Activated CD4-positive, alpha-beta T cell treated with anti-CD3 and anti-CD28 coated beads for 24 hours (primary cell): ENCODE results near the gene GPR4.
"Not testable (repeated sequence)": the region's sequence is repeated elsewhere in the genome, so short reads cannot be mapped to it uniquely, and the experiment has no call there.

ENCODE experiments used
- DNase-seq, 2 donors: peaks; one replicate each; pipeline ENCODE4 v3.0.0-alpha.2; 2020; ENCODE audit warnings: low read depth in 2 of 2

Gene GPR4

DNA sequence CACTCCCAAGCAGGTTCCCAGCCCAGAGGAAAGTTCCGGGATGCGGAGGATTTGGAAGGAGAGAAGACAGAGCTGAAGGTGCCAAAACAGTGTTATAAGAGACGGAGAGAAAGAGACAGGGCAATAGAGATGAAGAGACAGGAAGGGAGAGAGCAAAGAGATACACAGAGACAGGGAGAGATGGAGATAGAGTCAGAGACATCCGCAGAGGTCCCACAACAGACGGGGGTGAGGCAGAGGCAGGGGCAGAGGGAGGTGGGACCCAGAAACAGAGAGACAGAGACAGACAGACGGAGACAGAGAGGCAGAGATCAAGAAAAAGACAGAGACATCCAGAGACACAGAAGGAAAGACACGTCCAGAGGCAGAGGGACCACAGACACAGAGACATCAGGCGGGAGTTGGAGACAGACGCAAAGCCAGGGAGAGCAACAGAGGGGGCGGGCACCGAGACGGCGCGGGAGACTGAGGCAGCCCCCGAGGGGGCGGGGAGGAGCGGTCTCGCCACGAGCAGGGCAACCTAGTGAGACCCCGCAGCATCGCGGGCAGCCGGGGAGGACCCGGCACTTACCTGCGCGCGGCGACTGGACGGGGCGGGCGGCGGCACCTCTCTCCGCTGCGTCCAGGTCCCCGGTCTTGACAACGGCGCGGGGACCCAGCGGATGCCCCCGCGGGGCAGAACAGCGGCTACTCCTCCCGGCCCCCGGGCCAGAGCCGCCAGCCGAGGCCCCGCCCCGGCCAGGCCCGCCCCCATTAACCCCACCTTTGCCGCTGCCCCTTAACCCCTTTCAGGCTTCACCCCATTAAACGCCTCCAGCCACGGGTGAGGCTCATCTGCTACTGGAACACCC is at the start of gene GPR4:
GPR4 (minus strand) TSS at position 689 of the 851 bp plus-strand sequence. CDS start 10,346 bp downstream, outside the sequence.
- no peak for DNase-seq

- no peak for DNase-seq
Measured at GRCh38 chr19:45650722-45651121, 48.7 kb upstream of the GPR4 start.

DNA sequence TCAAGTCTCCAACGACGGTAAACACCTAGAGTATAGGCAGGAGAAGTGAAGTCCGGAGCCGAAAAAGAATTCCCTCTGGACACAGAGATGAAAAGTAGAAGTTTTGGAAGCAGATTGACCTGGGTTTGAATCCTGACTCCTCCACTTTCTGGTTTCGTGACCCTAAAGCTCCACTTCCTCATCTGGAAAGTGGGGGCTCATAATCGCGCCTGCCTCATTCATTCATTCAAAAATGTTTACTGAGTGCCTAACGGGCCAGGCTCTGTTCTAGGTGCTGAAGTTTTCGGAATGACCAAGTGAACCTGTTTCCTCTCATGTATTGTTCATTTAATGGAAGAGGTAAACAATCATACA is 44.3 kb upstream of the GPR4 start:
- DNase-seq: no peak

GRCh38 chr19:45645631-45646344 is 43.8 kb upstream of the GPR4 start:
- DNase-seq: peak in 1 of 2 donors; percentile 64

DNA sequence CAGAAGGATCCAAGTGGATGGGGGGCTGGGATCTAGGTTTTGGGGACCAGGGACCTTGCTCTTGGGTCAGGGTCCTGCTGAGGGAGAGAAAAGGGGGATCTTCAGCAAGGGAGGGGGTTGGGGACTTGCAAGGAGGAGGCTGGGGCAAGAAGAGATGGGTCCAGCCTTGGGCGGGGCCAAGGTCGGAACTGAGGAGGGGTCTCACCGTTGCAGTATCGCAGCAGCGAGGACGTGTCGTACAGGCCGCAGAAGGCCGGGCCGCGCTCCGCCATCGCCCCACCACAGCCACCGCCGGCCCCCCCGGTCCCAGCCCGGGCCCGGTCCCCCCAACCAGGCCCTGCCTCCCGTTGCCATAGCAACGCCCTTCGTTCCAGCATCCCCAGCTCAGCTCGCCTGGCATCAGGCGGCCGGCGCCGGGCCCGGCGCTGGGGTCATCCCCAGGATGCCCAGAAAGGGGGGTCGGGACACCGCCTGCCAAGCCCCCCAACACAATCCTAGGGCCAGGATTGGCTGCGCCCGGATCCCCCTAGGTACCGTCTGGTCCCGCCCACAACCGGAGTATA is 43.1 kb upstream of the GPR4 start:
- DNase-seq: no peak

DNA sequence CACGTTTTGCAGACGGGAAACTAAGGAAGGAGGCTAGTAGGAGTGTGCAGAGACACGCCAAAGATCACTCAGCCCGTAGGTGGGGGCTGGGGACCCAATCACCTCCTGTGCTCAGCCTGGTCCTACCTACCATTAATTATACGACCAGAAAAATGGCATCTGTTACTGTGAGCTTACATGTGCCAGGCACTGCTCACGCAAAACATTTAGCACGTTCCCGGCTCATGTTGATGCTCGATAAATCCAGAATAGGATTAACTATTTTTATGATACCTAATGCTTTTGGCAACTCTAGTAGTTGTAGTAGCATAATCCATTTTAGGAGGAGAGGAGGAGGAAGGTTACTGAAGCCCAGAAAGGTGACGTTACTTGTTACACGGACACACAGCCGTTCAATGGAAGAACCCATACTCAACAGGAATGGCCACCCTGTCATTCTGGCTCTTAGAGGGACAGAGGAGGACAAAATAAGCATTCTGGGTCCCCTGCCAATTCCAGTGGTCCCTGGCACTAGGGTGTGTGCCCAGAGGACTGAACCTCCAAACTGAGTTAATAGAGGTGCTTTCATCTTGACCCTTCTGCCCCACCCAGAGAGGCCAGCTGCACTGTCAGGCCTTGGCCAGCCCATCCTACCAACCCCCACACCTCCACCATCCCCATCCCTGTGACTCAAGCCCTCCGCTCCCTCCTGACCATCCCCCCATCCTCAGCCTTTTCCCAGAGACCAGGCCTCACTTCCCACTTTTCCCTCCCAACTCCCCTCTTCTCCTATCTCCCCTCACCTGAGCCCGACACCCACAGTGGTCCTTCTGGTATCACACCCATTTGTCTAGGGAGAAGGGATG is 42.1 kb upstream of the GPR4 start:
- no peak for DNase-seq

- peak; percentile 95 to 96 for DNase-seq
Measured at GRCh38 chr19:45643024-45643926, 41.3 kb upstream of the GPR4 start.

DNA sequence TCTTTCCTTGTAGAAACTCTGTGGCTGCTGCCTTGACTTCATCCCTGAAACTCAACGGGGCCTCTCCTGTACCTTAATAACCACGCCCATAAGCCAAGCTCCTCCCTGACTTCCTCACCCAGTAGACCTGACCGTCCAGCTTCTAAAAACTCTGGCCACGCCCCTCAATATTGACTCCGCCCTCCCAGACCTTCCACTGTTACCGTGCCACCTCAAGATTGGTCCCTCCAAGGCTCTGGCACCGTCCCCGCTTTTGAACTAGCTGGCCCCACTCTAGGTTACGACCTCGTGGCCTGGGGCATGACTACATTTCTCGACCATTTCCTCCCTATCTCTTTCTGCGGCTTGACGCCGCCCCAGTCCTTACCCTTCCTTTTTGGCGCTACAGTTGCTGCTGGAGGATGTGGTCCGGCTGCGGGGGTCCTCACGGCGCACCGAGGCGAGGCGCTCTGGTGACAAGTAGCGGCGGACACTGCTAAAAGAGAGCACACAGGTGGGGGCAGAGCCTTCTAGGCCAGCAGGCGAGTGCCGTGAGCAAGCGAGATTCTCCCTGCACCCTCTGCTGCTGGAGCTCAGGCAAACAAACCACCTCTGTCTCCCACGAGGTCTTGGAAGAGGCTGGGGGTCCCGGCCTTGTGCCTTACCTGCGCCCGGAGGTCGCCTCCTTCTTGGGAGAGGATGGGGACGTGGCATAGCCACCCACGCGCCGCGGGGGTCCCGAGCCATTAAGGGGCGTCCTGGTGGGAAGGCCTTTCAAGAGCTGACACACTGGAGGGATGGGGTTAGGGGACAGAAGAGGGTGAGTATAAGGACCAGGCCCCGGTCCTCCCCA is 39.5 kb upstream of the GPR4 start:
- peak; percentile 72 to 90 for DNase-seq

GRCh38 chr19:45640849-45641273 is 38.8 kb upstream of the GPR4 start:
- peak in 1 of 2 donors; percentile 51 for DNase-seq

DNA sequence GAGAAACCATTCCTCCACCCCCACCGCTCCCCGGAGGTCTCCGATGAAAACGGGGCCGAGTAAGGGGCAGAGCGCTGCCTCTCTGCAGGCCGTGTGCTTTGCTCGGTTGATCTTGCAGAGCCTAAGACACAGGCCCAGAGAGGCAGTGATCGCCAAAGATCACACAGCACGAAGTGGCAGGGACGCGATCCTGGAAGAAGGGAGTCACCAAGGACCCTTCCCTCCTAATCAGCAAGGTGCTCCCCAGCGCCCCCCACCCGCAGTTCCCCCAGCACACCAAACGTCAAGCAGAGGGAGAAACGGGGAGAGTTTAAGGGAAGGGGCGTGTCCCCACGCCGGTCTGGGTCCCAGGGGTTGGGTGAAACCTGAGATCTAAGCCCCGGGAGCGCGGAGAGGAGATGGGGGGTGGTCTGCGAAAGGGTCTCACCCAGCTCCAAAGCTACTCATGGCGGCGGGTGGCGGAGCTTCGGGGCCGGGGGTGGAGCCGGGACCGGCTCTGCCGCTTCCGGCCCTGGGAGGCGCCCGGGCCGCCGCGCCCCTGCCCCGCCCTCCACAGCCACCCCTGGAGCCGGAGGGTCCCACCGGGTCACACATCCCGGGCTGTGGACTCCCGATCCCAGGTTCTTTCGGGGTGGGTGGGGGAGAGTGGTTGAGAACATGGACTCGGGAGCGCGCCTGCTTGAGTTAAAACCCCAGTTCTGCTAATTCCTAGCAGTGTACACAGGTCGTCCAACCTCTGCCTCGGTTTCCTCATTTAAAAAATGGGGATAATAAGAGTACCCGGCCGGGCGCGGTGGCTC is 37.1 kb upstream of the GPR4 start, which contains the start of gene EML2:
EML2 (minus strand) TSS at position 468 of the 800 bp plus-strand sequence; CDS start at position 447, 21 bp downstream.
- DNase-seq: peak; percentile 27 to 38

- DNase-seq: no peak
Measured at GRCh38 chr19:45637890-45638667, 36.1 kb upstream of the GPR4 start.

GRCh38 chr19:45636902-45637301 is 34.9 kb upstream of the GPR4 start:
- DNase-seq: no peak

- DNase-seq: no peak
Measured at GRCh38 chr19:45636275-45636674, 34.3 kb upstream of the GPR4 start.

DNA sequence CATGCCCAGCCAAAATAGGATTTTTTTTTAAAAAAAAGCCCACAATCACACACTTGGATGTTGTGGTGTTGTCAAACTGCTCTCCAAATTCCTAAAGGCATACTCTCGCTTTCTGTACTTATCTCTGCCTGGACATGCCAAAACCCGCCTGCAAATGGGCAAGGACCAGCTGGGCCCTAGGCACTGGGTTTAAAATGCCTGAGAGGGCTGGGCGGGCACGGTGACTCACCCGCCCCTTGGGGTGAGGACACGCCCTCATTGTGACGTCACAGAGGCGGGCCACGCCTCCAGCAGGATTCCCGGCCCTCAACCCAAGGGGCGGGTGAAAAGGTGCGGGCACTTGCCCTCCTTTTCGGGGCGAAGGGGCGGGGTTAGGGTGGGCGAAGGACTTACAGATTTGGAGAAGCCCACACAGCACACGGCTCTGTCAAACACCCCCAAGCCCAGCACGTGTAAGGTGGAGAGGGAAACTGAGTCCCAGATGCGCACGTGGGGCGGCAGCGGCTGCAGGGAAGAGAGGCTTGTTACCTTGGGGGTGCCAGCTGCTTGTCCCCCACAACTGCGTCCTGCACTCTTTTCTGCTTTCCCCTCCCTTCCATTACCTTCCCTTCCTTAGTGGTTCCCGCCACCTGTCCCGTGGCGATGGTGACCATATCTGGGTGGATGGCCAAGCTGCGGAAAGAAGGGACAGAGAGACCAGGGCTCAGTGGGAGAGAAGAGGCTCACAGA is 30.6 kb upstream of the GPR4 start:
- DNase-seq: peak; percentile 44 to 57

DNA sequence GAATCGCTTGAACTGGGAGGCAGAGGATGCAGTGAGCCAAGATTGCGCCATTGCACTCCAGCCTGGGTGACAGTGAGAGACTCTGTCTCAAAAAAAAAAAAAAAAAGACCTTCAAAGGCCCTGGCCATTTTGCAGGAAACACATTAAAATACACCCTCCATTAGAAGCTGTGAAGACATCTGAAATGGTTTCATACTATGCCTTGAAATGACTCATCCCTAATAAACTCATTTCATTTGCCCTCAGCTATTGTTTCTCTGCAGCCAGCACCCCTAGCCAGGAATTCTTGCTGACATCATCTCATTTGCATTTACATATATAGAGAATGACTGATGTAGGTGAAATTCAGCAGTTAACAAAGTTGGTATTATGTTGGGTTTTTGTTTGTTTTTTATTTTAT is 28.5 kb upstream of the GPR4 start:
- no peak for DNase-seq

DNA sequence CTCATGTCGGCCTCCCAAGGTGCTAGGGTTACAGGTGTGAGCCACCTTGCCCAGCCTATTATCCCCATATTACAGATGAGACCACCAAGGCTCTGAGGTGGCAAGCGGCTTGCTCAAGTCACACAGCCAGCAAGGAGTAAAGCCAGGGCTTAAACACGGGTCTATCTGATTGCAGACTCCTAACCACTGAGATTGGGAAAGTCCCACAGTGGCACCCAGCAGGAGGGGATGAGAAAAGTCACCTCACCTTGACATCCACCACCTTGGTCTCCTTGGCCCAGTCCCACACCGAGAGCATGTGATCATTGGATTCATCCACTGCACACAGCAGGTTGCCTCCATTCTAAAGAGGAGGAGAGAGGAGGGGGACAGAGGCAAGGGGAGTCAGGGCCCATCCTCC is 27.7 kb upstream of the GPR4 start:
- DNase-seq: no peak

GRCh38 chr19:45628219-45628618 is 26.2 kb upstream of the GPR4 start:
- DNase-seq: not testable (repeated sequence)
